GM23338 (cell line): ENCODE measurements around the gene EPHX1. TPM values are rescaled to one million over a fixed set of nuclear protein-coding genes. Genes with fewer than 3 reads are reported as not detected.

Experiments
- ATAC-seq: fragments of 200-7000 bp; cut with Tn5 transposase; 3 replicates; pipeline ENCODE4 v1.9.1; 2020
- DNase-seq: peaks from one replicate; pipeline ENCODE4 v3.0.0-alpha.2; 2015; ENCODE audit warnings: low spot score
- H2AFZ ChIP-seq: fragments of 200-600 bp; sonication (generic); 2 replicates; pipeline ENCODE4 v1.8.0; 2016; ENCODE audit warnings: antibody characterized with exemption, mild to moderate bottlenecking, moderate library complexity
- H3F3A ChIP-seq: fragments of 200-600 bp; sonication (generic); replicated peaks from 2 replicates; pipeline ENCODE4 v1.8.0; 2017; ENCODE audit warnings: antibody characterized with exemption, mixed run types, low read depth
- H3K27ac ChIP-seq: fragments of 200-600 bp; sonication (generic); 2 replicates; pipeline ENCODE4 v1.6.1; 2016; ENCODE audit warnings: low read depth
- H3K27me3 ChIP-seq: fragments of 200-600 bp; sonication (generic); 2 replicates; pipeline ENCODE4 v1.8.0; 2016; ENCODE audit warnings: mild to moderate bottlenecking, mixed run types, moderate library complexity; ENCODE audit not compliant: insufficient read depth
- H3K36me3 ChIP-seq: fragments of 200-600 bp; sonication (generic); 2 replicates; pipeline ENCODE4 v1.8.0; 2016; ENCODE audit warnings: mild to moderate bottlenecking; ENCODE audit not compliant: insufficient read depth
- H3K4me1 ChIP-seq: fragments of 200-600 bp; sonication (generic); 2 replicates; pipeline ENCODE4 v1.8.0; 2016; ENCODE audit warnings: mild to moderate bottlenecking, moderate library complexity; ENCODE audit not compliant: insufficient read depth
- H3K4me2 ChIP-seq: fragments of 200-600 bp; sonication (generic); 2 replicates; pipeline ENCODE4 v1.7.1; 2017; ENCODE audit warnings: mixed run types
- H3K4me3 ChIP-seq: fragments of 200-600 bp; sonication (generic); 2 replicates; pipeline ENCODE4 v1.6.1; 2016; ENCODE audit warnings: mixed run types
- H3K79me2 ChIP-seq: fragments of 200-600 bp; sonication (generic); replicated peaks from 2 replicates; pipeline ENCODE4 v1.8.0; 2017; ENCODE audit warnings: mild to moderate bottlenecking; ENCODE audit not compliant: insufficient read depth
- H3K9me2 ChIP-seq: fragments of 200-600 bp; sonication (generic); 2 replicates; pipeline ENCODE4 v1.8.0; 2017; ENCODE audit not compliant: insufficient read depth
- H4K20me1 ChIP-seq: fragments of 200-600 bp; sonication (generic); replicated peaks from 2 replicates; pipeline ENCODE4 v1.8.0; 2017; ENCODE audit warnings: mild to moderate bottlenecking; ENCODE audit not compliant: insufficient read depth
- H3K27ac Mint-ChIP-seq: 2 replicates; pipeline ENCODE4 v1.8.0; 2020; ENCODE audit warnings: inconsistent platforms, mild to moderate bottlenecking, moderate library complexity, mixed read lengths
- H3K27me3 Mint-ChIP-seq: 3 replicates; pipeline ENCODE4 v1.8.0; 2022; ENCODE audit warnings: low read depth, mild to moderate bottlenecking, moderate library complexity, mixed read lengths, inconsistent platforms; ENCODE audit not compliant: insufficient read depth, poor library complexity
- H3K36me3 Mint-ChIP-seq: 3 replicates; pipeline ENCODE4 v1.8.0; 2021; ENCODE audit warnings: low read depth, mild to moderate bottlenecking, inconsistent platforms, moderate library complexity, mixed read lengths
- H3K4me1 Mint-ChIP-seq: 3 replicates; pipeline ENCODE4 v1.8.0; 2020; ENCODE audit warnings: mild to moderate bottlenecking, inconsistent platforms, mixed read lengths
- H3K4me3 Mint-ChIP-seq: 3 replicates; pipeline ENCODE4 v1.8.0; 2021; ENCODE audit warnings: moderate library complexity, mild to moderate bottlenecking, inconsistent platforms, mixed read lengths
- H3K9me3 Mint-ChIP-seq: 3 replicates; pipeline ENCODE4 v1.8.0; 2020; ENCODE audit warnings: moderate library complexity, mild to moderate bottlenecking, inconsistent platforms, mixed read lengths
- CREB1 ChIP-seq: fragments of 250-450 bp; sonication (Bioruptor Pico); IDR thresholded peaks from 2 replicates; pipeline ENCODE4 v1.5.0; 2020; ENCODE audit warnings: low read depth, mild to moderate bottlenecking, moderate library complexity
- CTCF ChIP-seq, 2 experiments: fragments of 200-600 bp in 1 of 2; sonication (generic) in 1 of 2; conservative IDR thresholded peaks; 2 replicates each; pipeline versions ENCODE4 v1.5.1 to v1.6.1; 2016 to 2017; ENCODE audit warnings: antibody characterized with exemption in 2 of 2, low read depth in 2 of 2, mild to moderate bottlenecking in 2 of 2, moderate library complexity in 1 of 2
- ETS1 ChIP-seq: IDR thresholded peaks from 2 replicates; pipeline ENCODE4 v1.6.1; 2016; ENCODE audit warnings: antibody characterized with exemption
- EZH2 ChIP-seq: fragments of 200-600 bp; sonication (generic); IDR thresholded peaks from one replicate; pipeline ENCODE4 v1.8.0; 2017; ENCODE audit warnings: antibody characterized with exemption, mild to moderate bottlenecking, low read depth; ENCODE audit not compliant: unreplicated experiment
- EZH2phosphoT487 ChIP-seq: fragments of 200-600 bp; sonication (generic); IDR thresholded peaks from one replicate; pipeline ENCODE4 v1.8.1; 2018; ENCODE audit warnings: antibody characterized with exemption; ENCODE audit not compliant: unreplicated experiment
- JUNB ChIP-seq: IDR thresholded peaks from one replicate; pipeline ENCODE4 v1.6.1; 2016; ENCODE audit warnings: antibody characterized with exemption; ENCODE audit not compliant: unreplicated experiment
- NANOG ChIP-seq: IDR thresholded peaks from 2 replicates; pipeline ENCODE4 v1.6.1; 2016; ENCODE audit warnings: antibody characterized with exemption, borderline replicate concordance
- POLR2AphosphoS5 ChIP-seq: IDR thresholded peaks from 2 replicates; pipeline ENCODE4 v1.6.1; 2016; ENCODE audit warnings: antibody characterized with exemption, low read depth
- REST ChIP-seq: IDR thresholded peaks from one replicate; pipeline ENCODE4 v1.6.1; 2018; ENCODE audit warnings: antibody characterized with exemption; ENCODE audit not compliant: unreplicated experiment
- STAT1 ChIP-seq: IDR thresholded peaks from one replicate; pipeline ENCODE4 v1.6.1; 2016; ENCODE audit warnings: antibody characterized with exemption; ENCODE audit not compliant: unreplicated experiment
- ZNF114 ChIP-seq: fragments of 250-450 bp; sonication (Bioruptor Pico); IDR thresholded peaks from 2 replicates; pipeline ENCODE4 v1.5.0; 2020; ENCODE audit warnings: mild to moderate bottlenecking, moderate library complexity
- ZNF331 ChIP-seq: fragments of 250-450 bp; sonication (Bioruptor Pico); IDR thresholded peaks from 2 replicates; pipeline ENCODE4 v1.5.0; 2020; ENCODE audit warnings: low read depth, mild to moderate bottlenecking, moderate library complexity
- ZNF462 ChIP-seq: fragments of 250-450 bp; sonication (Bioruptor Pico); IDR thresholded peaks from 2 replicates; pipeline ENCODE4 v1.5.0; 2020; ENCODE audit warnings: mild to moderate bottlenecking, moderate library complexity
- polyA plus RNA-seq: library from polyadenylated mRNA; unstranded; fragments of >200 nt; fragmentation: Nextera tagmentation; extraction: Ambion mirVana; gene quantifications from 2 replicates; pipeline ENCODE4 v1.2.1, GENCODE V29; 2016
- total RNA-seq: library from RNA; depleted of rRNA; stranded (reverse); fragments of >200 nt; shearing (Covaris generic); gene quantifications from 2 replicates; pipeline ENCODE4 v1.2.3, GENCODE V29; 2014

The EPHX1 gene
- total and polyA plus RNA-seq, 2 experiments from 2014 or later, result 15.3 to 46.5 TPM

GRCh38 chr1:225763716-225764548, 46.0 kb upstream of the EPHX1 start:
- peak overlapping the region; percentile 65; the same call in 1 of the 2 replicates for H3K27ac Mint-ChIP-seq

More at GRCh38 chr1:225763716-225764548, 46.0 kb upstream of the EPHX1 start:
- Mint-ChIP-seq H3K4me3 (no peak overlapping the region), H3K9me3 (no peaks in the 10 kb centered on the region), H3K36me3 (no peaks in the 10 kb centered on the region), H3K27me3 (peaks cover 5% of the 10 kb centered on the region), H3K4me1 (peaks cover 36% of the 10 kb centered on the region)
- ATAC-seq (no peak), DNase-seq (no peak)
- Histone ChIP-seq H3K4me1 (peaks cover 20% of the 10 kb centered on the region), H3K9me2 (no peaks in the 10 kb centered on the region), H3K4me2 (no peak overlapping the region), H4K20me1 (no peaks in the 10 kb centered on the region), H3K4me3 (no peak overlapping the region), H3K27me3 (no peaks in the 10 kb centered on the region), H3K27ac (no peak overlapping the region), H3K79me2 (no peaks in the 10 kb centered on the region), H2AFZ (peak overlapping the region; percentile 72; the same call in 1 of the 2 replicates), H3F3A (no peaks in the 10 kb centered on the region), H3K36me3 (no peaks in the 10 kb centered on the region)
- TF ChIP-seq NANOG (no peak), CREB1 (CRISPR knock-in tag) (no peak), EZH2phosphoT487 (no peak), POLR2AphosphoS5 (no peak), JUNB (no peak), EZH2 (no peak), CTCF (conservative IDR thresholded peaks at IDR 0.05; ENCODE audit: low read depth in 2 of 2) (no peak), ZNF462 (no peak), ETS1 (no peak), ZNF114 (no peak), REST (no peak), ZNF331 (CRISPR knock-in tag) (no peak), STAT1 (no peak)
